K562 (cell line): ENCODE data around the gene KCNG4. TPM values are rescaled to one million over a fixed set of nuclear protein-coding genes. Genes with fewer than 3 reads are reported as not detected.

Experiments used
- ATAC-seq: fragments of 200-7000 bp; cut with Tn5 transposase; 3 replicates; pipeline ENCODE4 v1.9.1; 2020; ENCODE audit warnings: moderate library complexity
- BruUV-seq: library from RNA; stranded (reverse); fragments of 400-500 nt; replicated peaks from 2 replicates; lab custom pipeline; 2021; lab: Mats Ljungman, UMichigan
- CTCF ChIA-PET: fragments of 300-600 bp; formaldehyde crosslinking; extraction: SDS; loops from one replicate; lab custom pipeline; 2021; ENCODE audit warnings: low intra/inter-chr PET ratio; lab: Yijun Ruan, JAX
- POLR2A ChIA-PET: fragments of 300-600, 350-650 bp; sonication (Branson Sonifier 250); formaldehyde crosslinking; extraction: SDS; loops from one replicate; lab custom pipeline; 2021; ENCODE audit warnings: antibody characterized with exemption, inconsistent platforms; lab: Yijun Ruan, JAX
- DNase-seq, 4 experiments: peaks; one replicate each; pipeline versions ENCODE4 v3.0.0 to v3.0.0-alpha.2; 2011 to 2018; ENCODE audit warnings: low spot score in 3 of 4, mixed read lengths in 3 of 4; ENCODE audit errors: extremely low read depth in 1 of 4
- FAIRE-seq: peaks from 2 replicates; lab custom pipeline; 2011; peaks lifted over from hg19 to GRCh38; lab: Jason Lieb, UNC
- H2AFZ ChIP-seq: 2 replicates; pipeline ENCODE4 v1.6.0; 2011; ENCODE audit warnings: low read depth, low read length, control low read depth, inconsistent platforms
- H3K27ac ChIP-seq: fragments of 200-600 bp; 3 replicates; pipeline ENCODE4 v1.8.0; 2011; ENCODE audit warnings: low read depth, mild to moderate bottlenecking, control low read depth, inconsistent platforms, low read length, moderate library complexity, mixed read lengths; ENCODE audit errors: extremely low read depth
- H3K27me3 ChIP-seq, 2 experiments: fragments of 300-600 bp in 1 of 2; 2 replicates in 1 of 2; 3 replicates in 1 of 2; pipeline versions ENCODE4 v1.6.0 to v1.8.0; 2011; ENCODE audit warnings: inconsistent platforms in 2 of 2, low read length in 2 of 2, mild to moderate bottlenecking in 1 of 2, mixed read lengths in 1 of 2, moderate library complexity in 1 of 2; ENCODE audit not compliant: control insufficient read depth in 2 of 2, insufficient read depth in 2 of 2
- H3K36me3 ChIP-seq: fragments of 300-600 bp; 3 replicates; pipeline ENCODE4 v1.8.0; 2011; ENCODE audit warnings: mild to moderate bottlenecking, low read length, inconsistent platforms; ENCODE audit not compliant: control insufficient read depth, insufficient read depth
- H3K4me1 ChIP-seq, 2 experiments: fragments of 200-600 bp in 1 of 2; replicated peaks in 1 of 2; 2 replicates in 1 of 2; 3 replicates in 1 of 2; pipeline versions ENCODE4 v1.5.1 to v1.8.0; 2011; ENCODE audit warnings: inconsistent platforms in 2 of 2, low read length in 2 of 2, mild to moderate bottlenecking in 1 of 2, mixed read lengths in 1 of 2, moderate library complexity in 1 of 2; ENCODE audit not compliant: control insufficient read depth in 2 of 2, insufficient read depth in 2 of 2
- H3K4me2 ChIP-seq: 2 replicates; pipeline ENCODE4 v1.6.1; 2011; ENCODE audit warnings: low read length, control low read depth, inconsistent platforms, mixed read lengths; ENCODE audit not compliant: insufficient read depth
- H3K4me3 ChIP-seq: fragments of 200-600 bp; sonication (generic), shearing (Covaris generic); 2 replicates; pipeline ENCODE4 v1.5.1; 2016; ENCODE audit warnings: control low read depth, inconsistent platforms
- H3K79me2 ChIP-seq: fragments of 200-600 bp; 3 replicates; pipeline ENCODE4 v1.8.0; 2011; ENCODE audit warnings: low read length, inconsistent platforms; ENCODE audit not compliant: control insufficient read depth, insufficient read depth
- H3K9ac ChIP-seq, 2 experiments: 2 replicates each; pipeline versions ENCODE4 v1.6.0 to v1.6.1; 2011; ENCODE audit warnings: low read depth in 2 of 2, low read length in 2 of 2, control low read depth in 1 of 2, inconsistent platforms in 1 of 2, mild to moderate bottlenecking in 1 of 2, mixed read lengths in 1 of 2; ENCODE audit not compliant: insufficient read depth in 1 of 2
- H3K9me1 ChIP-seq: one replicate; pipeline ENCODE4 v1.6.0; 2011; ENCODE audit warnings: inconsistent platforms, mild to moderate bottlenecking, low read length, moderate library complexity; ENCODE audit not compliant: control insufficient read depth, insufficient read depth
- H3K9me3 ChIP-seq: replicated peaks from 2 replicates; pipeline ENCODE4 v1.5.1; 2011; ENCODE audit warnings: low read depth, low read length, inconsistent platforms; ENCODE audit not compliant: control insufficient read depth, insufficient read depth
- H4K20me1 ChIP-seq: replicated peaks from 2 replicates; pipeline ENCODE4 v1.6.1; 2011; ENCODE audit warnings: low read length, inconsistent platforms, mixed read lengths; ENCODE audit not compliant: control insufficient read depth, insufficient read depth
- BMI1 ChIP-seq: fragments of 150-350 bp; IDR thresholded peaks from 2 replicates; pipeline ENCODE4 v1.6.1; 2014; ENCODE audit warnings: low read length
- CBX8 ChIP-seq: fragments of 200-600 bp; sonication (generic); IDR thresholded peaks from 2 replicates; pipeline ENCODE4 v1.6.1; 2012; ENCODE audit warnings: borderline replicate concordance, mixed run types, low read depth, mild to moderate bottlenecking, moderate library complexity, mixed read lengths, low read length, control low read depth, inconsistent platforms; ENCODE audit not compliant: poor library complexity, severe bottlenecking; ENCODE audit errors: extremely low read depth
- COPS2 ChIP-seq: fragments of 450-650 bp; conservative IDR thresholded peaks from 2 replicates; pipeline ENCODE4 v1.6.1; 2016; ENCODE audit warnings: mild to moderate bottlenecking, moderate library complexity
- KAT7 ChIP-seq: sonication (generic); formaldehyde crosslinking; IDR thresholded peaks from 2 replicates; pipeline ENCODE4 v1.8.0; 2022; ENCODE audit warnings: missing genetic modification reagents, mild to moderate bottlenecking, borderline replicate concordance
- L3MBTL2 ChIP-seq: fragments of 450-650 bp; IDR thresholded peaks from 2 replicates; pipeline ENCODE4 v1.6.1; 2016; ENCODE audit warnings: mild to moderate bottlenecking, moderate library complexity
- SMC3 ChIP-seq: conservative IDR thresholded peaks from 2 replicates; pipeline ENCODE4 v1.6.1; 2011; ENCODE audit warnings: low read depth, low read length, improper control_type of control experiment; ENCODE audit not compliant: insufficient read depth
- TARDBP ChIP-seq: fragments of 450-650 bp; IDR thresholded peaks from 2 replicates; pipeline ENCODE4 v1.6.1; 2016
- TCF7L2 ChIP-seq: fragments of 150-350 bp; IDR thresholded peaks from 2 replicates; pipeline ENCODE4 v1.6.1; 2016; ENCODE audit warnings: low read depth, mild to moderate bottlenecking, low read length, moderate library complexity
- TGIF2 ChIP-seq: sonication (generic); formaldehyde crosslinking; IDR thresholded peaks from 2 replicates; pipeline ENCODE4 v1.8.1; 2022; ENCODE audit warnings: mild to moderate bottlenecking, missing genetic modification reagents, moderate library complexity
- YY1 ChIP-seq, 3 experiments: IDR thresholded peaks; 2 replicates each; pipeline ENCODE4 v1.6.1; 2011; ENCODE audit warnings: low read length in 2 of 3, mild to moderate bottlenecking in 2 of 3, moderate library complexity in 2 of 3, borderline replicate concordance in 1 of 3, control low read depth in 1 of 3, low read depth in 1 of 3; ENCODE audit not compliant: insufficient read depth in 3 of 3, insufficient replicate concordance in 2 of 3, control insufficient read depth in 1 of 3, insufficient read length in 1 of 3; ENCODE audit errors: extremely low read depth in 1 of 3
- ZNF347 ChIP-seq: fragments of 450-650 bp; formaldehyde crosslinking; IDR thresholded peaks from 2 replicates; pipeline ENCODE4 v1.4.0; 2020; ENCODE audit warnings: low read depth, mild to moderate bottlenecking, moderate library complexity
- ZNF518B ChIP-seq: fragments of 250-450 bp; sonication (Bioruptor Pico); IDR thresholded peaks from 2 replicates; pipeline ENCODE4 v1.5.0; 2021; ENCODE audit warnings: mild to moderate bottlenecking, moderate library complexity
- ZNF695 ChIP-seq: fragments of 450-650 bp; formaldehyde crosslinking; IDR thresholded peaks from 2 replicates; pipeline ENCODE4 v1.4.0; 2020; ENCODE audit warnings: mild to moderate bottlenecking, moderate library complexity
- WGBS: fragments of 100-300 bp; shearing (Covaris generic); methylation state at CpG from one replicate; pipeline ENCODE4 v1.1.6; 2016; ENCODE audit warnings: low coverage, mixed read lengths; ENCODE audit not compliant: insufficient coverage; ENCODE audit errors: missing lambda C conversion rate; 5-methylcytosine and 5-hydroxymethylcytosine counted together
- in situ Hi-C: fragments of 300-500 bp; cut with MboI; formaldehyde crosslinking; loops from 4 replicates; pipeline ENCODE4 v1.15.0; 2018; ENCODE audit warnings: inconsistent platforms, mixed read lengths
- intact Hi-C: fragments of 100-400 bp; cut with micrococcal nuclease; formaldehyde crosslinking; loops from 2 replicates; pipeline ENCODE4 v1.14.2; 2022
- polyA plus RNA-seq, 8 experiments: library from polyadenylated mRNA; depleted of rRNA in 4 of 8; stranded (reverse) in 5 of 8; unstranded in 3 of 8; fragments of >200 nt; fragmentation: Nextera tagmentation in 2 of 8; fragmentation: Illumina TruSeq in 1 of 8; extraction: Ambion mirVana in 2 of 8; extraction: Trizol in 1 of 8; gene quantifications; 2 replicates each; pipeline versions ENCODE4 v1.2.1 to v1.2.3, GENCODE V29; 2011 to 2014; ENCODE audit warnings: inconsistent platforms in 1 of 8, missing spikeins in 1 of 8
- total RNA-seq, 7 experiments: library from RNA; depleted of rRNA in 6 of 7; stranded (reverse); fragments of >200 nt in 6 of 7; fragmentation: Illumina TruSeq in 2 of 7; extraction: Trizol in 2 of 7; gene quantifications; 2 replicates each; pipeline versions ENCODE4 v1.2.1 to v1.2.3, GENCODE V29; 2011 to 2021; ENCODE audit warnings: low replicate concordance in 1 of 7

KCNG4 gene
- total and polyA plus RNA-seq, 9 of the 15 experiments (the other 6 are each of a cell fraction or from before 2014, with no cell fraction given): not detected

GRCh38 chr16:84194018-84194417 is 45.8 kb downstream of the KCNG4 start:
- no TSS peak for BruUV-seq
- H3K27ac ChIP-seq: no peak overlapping the region
- DNase-seq (no peak), FAIRE-seq (no peak), ATAC-seq (no peak)
- H3K27me3 ChIP-seq: peaks cover 58 to 76% of the 10 kb centered on the region in 2 experiments
- H2AFZ ChIP-seq: no peak overlapping the region
- H3K4me1 ChIP-seq: peaks cover 0 to 43% of the 10 kb centered on the region in 2 experiments; a peak in 2 of 5 replicates
- TF ChIP-seq TARDBP (no peak), TGIF2 (CRISPR knock-in tag) (no peak), L3MBTL2 (no peak), CBX8 (no peak)
- POLR2A ChIA-PET: no interaction called here
- H4K20me1 ChIP-seq: peaks cover 5% of the 10 kb centered on the region; the same call in 1 of the 2 replicates
- no peaks in the 10 kb centered on the region for H3K9me3 ChIP-seq
- no peak overlapping the region for H3K4me2 ChIP-seq
- in situ Hi-C loops: no loop called here
- H3K4me3 ChIP-seq: no peak overlapping the region
- 29% methylated on average over 11 of the region's 11 CpGs for WGBS
- CTCF ChIA-PET: no interaction called here
- no peaks in the 10 kb centered on the region for H3K36me3 ChIP-seq
- peaks cover 4% of the 10 kb centered on the region for H3K9me1 ChIP-seq
- intact Hi-C loops: no loop called here
- H3K79me2 ChIP-seq: no peaks in the 10 kb centered on the region
- no peak overlapping the region for H3K9ac ChIP-seq

GRCh38 chr16:84193480-84193879 is 46.3 kb downstream of the KCNG4 start:
- no peak for ATAC-seq
- no TSS peak for BruUV-seq
- ChIA-PET CTCF (no interaction called here), POLR2A (no interaction called here)
- intact Hi-C loops: no loop called here
- Histone ChIP-seq H3K4me3 (no peak overlapping the region), H3K27ac (no peak overlapping the region), H2AFZ (no peak overlapping the region), H3K9me3 (no peaks in the 10 kb centered on the region), H3K4me2 (no peak overlapping the region), H3K4me1 (peaks cover 0 to 43% of the 10 kb centered on the region in 2 experiments; a peak in 2 of 5 replicates), H3K27me3 (peaks cover 53 to 71% of the 10 kb centered on the region in 2 experiments), H3K36me3 (no peaks in the 10 kb centered on the region), H3K9me1 (peaks cover 4% of the 10 kb centered on the region), H3K79me2 (no peaks in the 10 kb centered on the region), H3K9ac (no peak overlapping the region), H4K20me1 (peaks cover 5% of the 10 kb centered on the region; the same call in 1 of the 2 replicates)
- WGBS: 16% methylated on average over 7 of the region's 7 CpGs
- FAIRE-seq: no peak
- in situ Hi-C loops: no loop called here
- DNase-seq: no peak
- no peak for TF ChIP-seq COPS2
- no peak for TF ChIP-seq ZNF695 (CRISPR knock-in tag)
- no peak for TF ChIP-seq TCF7L2
- TF ChIP-seq SMC3: no peak
- TF ChIP-seq ZNF347: no peak
- no peak for TF ChIP-seq YY1 (IDR thresholded peaks at IDR 0.05; ENCODE audit: borderline replicate concordance in 1 of 3, control insufficient read depth in 1 of 3, extremely low read depth in 1 of 3, insufficient read depth in 3 of 3, insufficient read length in 1 of 3, insufficient replicate concordance in 2 of 3, low read depth in 1 of 3, low read length in 2 of 3)
- TF ChIP-seq BMI1: no peak
- TF ChIP-seq ZNF518B (CRISPR knock-in tag): no peak
- TF ChIP-seq KAT7: no peak
